NCI-H524 treated with DMSO at 0.1 percent for 48 hours (cell line): ENCODE measurements around the gene TOR1B.

Experiments used
- DNase-seq: peaks from one replicate; lab custom pipeline; 2025; lab: John Stamatoyannopoulos, UW

Gene TOR1B

DNA sequence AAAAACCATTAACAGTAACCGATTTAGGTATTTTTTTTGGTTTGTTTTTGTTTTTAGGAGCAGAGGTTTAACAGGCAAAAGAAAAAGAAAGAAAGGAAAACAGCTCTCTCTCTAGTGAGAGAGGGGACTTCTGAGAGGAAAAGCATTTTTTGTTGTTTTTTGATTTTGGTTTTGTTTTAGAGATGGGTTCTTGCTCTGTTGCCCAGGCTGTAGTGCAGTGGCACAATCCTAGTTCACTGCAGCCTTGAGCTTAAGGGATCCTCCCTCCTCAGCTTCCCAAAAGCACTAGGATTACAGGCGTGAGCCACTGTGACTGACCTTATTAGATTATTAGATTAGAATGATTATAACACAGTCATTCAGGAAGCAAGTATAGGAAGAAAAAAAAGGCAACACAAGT lies 42.4 kb downstream of the TOR1B start:
- no peak for DNase-seq

DNA sequence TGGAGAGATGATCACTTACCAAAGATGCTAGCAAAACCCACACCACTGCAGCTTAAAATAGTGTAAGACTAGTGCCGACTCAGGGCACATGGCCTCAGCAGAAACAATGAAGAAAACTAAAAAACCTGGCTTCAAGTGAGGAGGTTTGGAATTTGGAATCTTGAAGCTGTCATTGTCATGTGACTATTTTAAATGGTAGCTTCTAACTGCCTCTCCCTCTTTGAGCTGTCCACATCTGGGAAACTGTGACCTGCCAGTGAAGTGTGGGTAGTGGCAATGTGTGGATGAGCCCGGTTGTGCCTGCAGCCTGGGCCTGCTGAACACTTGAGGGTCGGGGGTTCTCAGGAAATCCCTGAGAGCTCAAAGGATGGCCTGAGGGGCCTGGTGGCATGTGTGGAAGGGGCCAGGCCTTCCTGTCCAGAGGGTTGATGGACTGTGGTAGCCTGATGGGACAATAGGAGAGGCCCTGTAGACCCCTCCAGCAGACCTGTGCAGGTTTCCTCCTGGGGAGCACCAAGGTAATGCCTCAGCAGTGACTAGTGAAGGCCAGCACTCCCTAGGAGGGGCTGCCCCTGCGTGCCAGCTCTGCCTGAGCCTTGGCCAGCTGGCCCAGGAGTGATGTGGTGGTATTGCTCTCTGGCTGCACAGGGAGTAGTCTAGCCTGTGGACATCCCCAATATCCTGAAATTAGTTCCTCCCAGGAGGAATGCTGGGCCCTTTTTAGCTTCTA lies 45.9 kb downstream of the TOR1B start:
- no peak for DNase-seq

DNA sequence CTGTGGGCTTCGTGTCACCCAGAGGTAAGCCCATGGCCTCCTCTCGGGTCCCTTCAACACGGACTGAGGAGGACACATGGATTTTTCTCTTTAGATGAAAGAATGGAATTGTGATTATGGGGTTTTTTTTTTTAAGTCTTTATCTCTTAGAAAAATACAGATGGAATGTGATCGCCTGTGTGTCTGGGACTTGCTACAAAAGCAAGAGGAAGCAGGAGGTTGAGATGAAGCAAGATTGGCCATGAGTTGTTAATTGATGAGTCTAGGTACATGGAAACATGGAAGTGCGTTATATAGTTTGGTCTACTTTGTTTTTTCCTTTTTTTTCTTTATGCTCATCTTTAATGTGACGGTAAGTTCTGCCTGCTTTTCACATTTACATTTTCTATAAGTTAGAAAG lies 46.9 kb downstream of the TOR1B start:
- no peak for DNase-seq

DNA sequence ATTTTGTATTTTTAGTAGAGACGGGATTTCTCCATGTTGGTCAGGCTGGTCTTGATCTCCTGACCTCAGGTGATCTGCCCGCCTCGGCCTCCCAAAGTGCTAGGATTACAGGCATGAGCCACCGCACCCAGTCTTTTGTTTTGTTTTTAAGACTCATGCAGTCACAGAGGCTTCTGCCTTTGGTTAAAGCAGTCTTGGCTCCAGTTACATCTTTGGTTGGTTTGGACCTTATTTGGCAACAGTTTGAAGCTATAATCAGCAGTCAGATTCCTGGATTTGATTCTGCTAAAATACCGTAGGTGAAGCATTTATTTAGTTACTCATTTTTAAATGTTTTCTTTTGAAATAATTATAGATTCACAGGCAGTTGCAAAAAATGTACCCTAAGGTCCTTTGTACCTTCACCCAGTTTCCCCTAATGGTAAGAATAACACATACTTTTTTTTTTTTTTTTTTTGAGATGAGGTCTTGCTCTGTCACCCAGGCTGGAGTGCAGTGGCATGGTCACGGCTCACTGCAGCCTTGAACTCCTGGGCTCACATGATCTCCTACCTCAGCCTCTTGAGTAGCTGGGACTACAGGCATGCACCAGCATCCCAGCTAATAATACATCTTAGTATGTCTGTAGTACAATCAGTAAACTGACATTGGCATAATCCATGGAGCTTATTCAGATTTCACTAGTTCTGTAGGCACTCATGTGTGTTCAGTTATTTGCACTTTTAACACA lies 48.0 kb downstream of the TOR1B start:
- no peak for DNase-seq

DNA sequence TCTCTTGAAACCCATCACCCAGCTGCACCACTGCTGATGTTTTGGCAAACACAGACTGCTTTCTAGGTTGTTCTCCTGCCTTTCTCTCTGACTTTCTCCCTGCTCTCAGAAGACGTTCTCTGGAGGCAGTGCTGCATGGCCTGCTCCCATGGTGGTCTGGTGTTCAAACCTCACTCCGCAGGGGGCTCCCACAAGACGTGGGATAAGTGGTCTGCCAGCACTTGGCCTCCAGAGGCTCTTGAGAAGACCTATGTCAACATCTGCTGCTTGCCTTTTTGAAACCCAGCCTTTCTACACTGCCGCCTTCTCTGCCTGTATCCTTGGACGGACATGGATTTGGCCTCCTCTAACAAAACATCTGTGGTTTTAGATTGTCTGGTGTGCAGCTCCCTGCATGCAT lies 48.8 kb downstream of the TOR1B start:
- DNase-seq, result no peak

DNA sequence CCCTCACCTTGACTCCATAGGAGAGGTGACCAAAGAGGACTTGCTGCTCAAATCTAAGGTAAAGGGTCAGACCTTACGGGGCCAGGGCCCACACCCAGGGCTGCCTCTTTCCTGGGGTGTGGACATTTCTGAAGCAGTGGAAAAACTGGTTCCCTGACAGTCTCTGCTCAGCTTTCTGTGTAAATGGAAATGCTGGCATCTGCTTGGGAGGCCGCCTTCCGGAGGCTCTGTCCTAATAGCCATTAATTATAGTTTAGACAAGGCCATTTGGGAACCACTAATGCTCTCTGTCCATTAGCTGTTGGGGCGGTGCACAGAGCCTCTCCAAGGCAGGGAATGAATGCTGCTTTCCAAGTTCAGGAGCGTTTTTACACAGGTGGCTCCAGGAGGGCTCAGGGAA lies 49.6 kb downstream of the TOR1B start:
- DNase-seq, result no peak

DNA sequence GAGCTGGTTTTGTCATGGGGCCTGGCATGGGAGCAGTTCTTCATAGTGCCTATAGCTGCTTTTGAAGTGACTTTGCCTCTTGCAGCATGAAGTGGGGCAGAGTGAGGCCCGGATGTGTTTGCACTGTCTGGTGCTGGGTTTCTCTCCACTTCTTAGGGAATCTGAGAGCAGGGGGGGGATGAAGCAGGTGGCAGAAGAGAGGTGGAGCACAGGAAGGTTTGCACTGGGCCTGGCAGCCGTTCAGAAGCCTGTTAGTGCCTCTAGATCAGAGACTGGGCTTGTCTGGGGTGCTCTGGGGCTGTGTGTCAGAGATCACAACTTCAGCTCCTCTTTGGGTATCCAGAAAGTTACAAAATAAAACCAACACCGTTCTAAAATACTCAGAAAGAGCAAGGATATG lies 50.6 kb downstream of the TOR1B start:
- no peak for DNase-seq

DNA sequence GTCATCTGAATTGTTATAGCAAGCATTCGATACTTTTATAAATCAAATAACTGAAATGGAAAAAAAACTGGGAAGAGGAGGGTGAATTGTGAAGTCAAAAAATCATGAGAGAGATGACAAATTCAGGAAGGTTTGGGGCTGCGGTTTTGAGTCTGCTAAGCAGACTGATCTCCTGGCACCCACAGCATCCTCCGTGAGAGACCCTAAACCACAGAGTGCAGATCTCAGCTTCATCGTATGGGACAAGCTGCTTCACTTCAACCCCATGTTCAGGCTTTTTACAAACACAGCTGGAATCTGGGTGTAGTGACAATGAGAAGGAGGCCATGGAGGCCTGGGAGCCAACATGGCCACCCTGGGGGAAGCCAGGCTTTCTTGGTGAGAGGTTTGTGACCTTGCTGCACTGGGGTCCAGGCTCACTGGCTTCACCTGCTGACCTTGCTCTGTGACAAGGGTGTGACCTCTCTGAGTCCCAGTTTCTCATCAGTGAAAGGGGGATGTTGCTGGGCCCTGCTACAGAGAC lies 51.7 kb downstream of the TOR1B start:
- DNase-seq, result no peak

DNA sequence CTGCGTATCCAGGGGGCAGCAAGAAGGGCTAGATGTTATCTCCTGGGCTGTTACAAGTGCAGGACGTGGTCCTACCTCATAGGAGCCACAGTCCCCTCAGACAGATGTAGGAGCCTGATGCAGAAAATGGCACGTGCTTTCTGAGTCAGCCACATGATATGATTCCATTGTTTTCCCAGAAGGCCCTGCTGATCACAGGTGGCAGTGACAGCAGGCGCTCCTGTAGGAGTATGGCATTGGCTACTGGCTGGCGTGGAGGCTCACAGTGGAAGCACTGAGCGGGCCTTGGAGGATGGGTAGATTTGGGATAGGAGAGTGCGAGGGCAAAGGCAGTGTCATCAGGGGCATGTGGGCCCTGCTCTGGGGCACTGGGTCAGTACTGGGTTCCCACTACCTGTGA lies 54.2 kb downstream of the TOR1B start:
- no peak for DNase-seq

DNA sequence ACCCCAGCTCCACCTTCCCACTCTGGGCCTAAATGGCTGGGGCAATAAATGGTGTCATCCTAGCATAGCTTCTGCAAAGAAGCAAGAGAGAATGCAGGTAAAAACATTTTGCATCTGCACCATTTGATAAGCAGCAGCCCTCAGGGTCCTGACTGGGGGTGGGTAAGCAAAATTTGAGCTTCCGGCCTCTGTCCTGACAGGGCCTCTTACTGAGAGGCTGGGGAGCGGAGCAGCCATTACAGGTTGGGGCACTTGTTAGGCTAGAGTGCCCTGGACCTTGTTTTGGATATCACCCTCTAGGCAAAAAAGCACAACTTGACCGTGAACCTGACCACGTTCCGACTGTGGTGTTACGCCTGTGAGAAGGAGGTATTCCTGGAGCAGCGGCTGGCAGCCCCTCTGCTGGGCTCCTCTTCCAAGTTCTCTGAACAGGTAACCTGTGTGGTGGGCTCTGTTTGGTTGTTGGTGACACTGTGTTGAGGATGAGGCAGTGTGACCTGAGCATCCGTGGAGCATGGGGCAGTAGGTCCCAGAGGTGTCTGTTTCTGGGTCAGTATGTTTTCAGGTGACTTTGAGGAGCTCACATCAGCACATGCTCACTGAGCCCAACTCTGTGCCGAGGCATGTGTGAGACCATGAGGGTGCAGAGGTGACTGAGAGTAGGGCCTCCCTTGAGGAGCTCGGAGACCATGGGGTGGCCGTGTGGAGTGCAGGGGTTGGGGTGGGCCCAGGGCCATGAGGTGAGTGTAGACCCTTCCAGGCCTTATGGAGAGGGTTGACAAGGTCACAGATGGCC lies 55.4 kb downstream of the TOR1B start:
- DNase-seq, result no peak
